Measurements from ENCODE around the gene SMYD3. TPM values are rescaled to one million over a fixed set of nuclear protein-coding genes. Genes with fewer than 3 reads are reported as not detected.

Gene SMYD3
- total and polyA plus RNA-seq, 10 of the 15 experiments (the other 5 are each of a cell fraction or from before 2014, with no cell fraction given), result 18.3 to 54.0 (median 24.8) TPM

- intact Hi-C loops (cut with micrococcal nuclease; ENCODE audit: unreplicated experiment) (no loop called here), in situ Hi-C loops (cut with MboI) (no loop called here)
- Histone ChIP-seq H3K4me1 (ENCODE audit: control insufficient read depth, insufficient read depth, low read length) (no peaks in the 10 kb centered on the region), H3K27ac (ENCODE audit: control insufficient read depth, insufficient read depth) (no peak overlapping the region), H3K9ac (ENCODE audit: control insufficient read depth, insufficient read depth, low read length) (no peak overlapping the region), H2AFZ (ENCODE audit: control insufficient read depth, low read depth, low read length) (no peak overlapping the region), H3K4me2 (ENCODE audit: control insufficient read depth, insufficient read depth) (no peak overlapping the region), H3K9me3 (replicated peaks; ENCODE audit: control insufficient read depth, insufficient read depth, low read length) (no peaks in the 10 kb centered on the region), H3K79me2 (ENCODE audit: control insufficient read depth, insufficient read depth, low read length) (no peaks in the 10 kb centered on the region), H3K27me3 (replicated peaks in 1 of 2; ENCODE audit: control insufficient read depth in 2 of 2, insufficient read depth in 2 of 2, low read length in 1 of 2) (no peaks in the 10 kb centered on the region), H3K4me3 (no peak overlapping the region), H4K20me1 (ENCODE audit: control insufficient read depth, insufficient read depth) (no peaks in the 10 kb centered on the region), H3K36me3 (ENCODE audit: control insufficient read depth in 2 of 2, insufficient read depth in 2 of 2, low read length in 1 of 2) (peaks cover 4 to 13% of the 10 kb centered on the region in 2 experiments)
- no peak for ATAC-seq
- CTCF ChIA-PET, result no interaction called here
- POLR2A ChIA-PET, result no interaction called here
- no TSS peak for BruUV-seq (replicated peaks)
- FAIRE-seq, result no peak
- WGBS (ENCODE audit: insufficient coverage, insufficient replicate concordance, low lambda C conversion rate, missing lambda C conversion rate), result 100% methylated on average over 1 of the region's 1 CpG
- RAD21 ChIA-PET (ENCODE audit: unreplicated experiment), result no interaction called here
- no peak for TF ChIP-seq STAT1 (conservative IDR thresholded peaks at IDR 0.05)
- TF ChIP-seq EP300 (IDR thresholded peaks at IDR 0.05; ENCODE audit: borderline replicate concordance in 1 of 2, control insufficient read depth in 1 of 2, low read depth in 2 of 2, low read length in 2 of 2), result no peak
- TF ChIP-seq CBX3 (IDR thresholded peaks at IDR 0.05; ENCODE audit: borderline replicate concordance, low read depth), result no peak
- TF ChIP-seq FOS (IDR thresholded peaks at IDR 0.05; ENCODE audit: borderline replicate concordance, extremely low read depth, insufficient read length), result no peak
- TF ChIP-seq E2F4 (IDR thresholded peaks at IDR 0.05; ENCODE audit: low read depth, low read length), result no peak
- TF ChIP-seq SUPT20H (IDR thresholded peaks at IDR 0.05; ENCODE audit: borderline replicate concordance, control insufficient read depth, low read depth, low read length), result no peak
- no peak for TF ChIP-seq POLR2AphosphoS5 (IDR thresholded peaks at IDR 0.05; ENCODE audit: low read length)
- TF ChIP-seq ATF3 (IDR thresholded peaks at IDR 0.05; ENCODE audit: borderline replicate concordance, extremely low read depth, low read depth, low read length), result no peak
- TF ChIP-seq, protein P1, sequence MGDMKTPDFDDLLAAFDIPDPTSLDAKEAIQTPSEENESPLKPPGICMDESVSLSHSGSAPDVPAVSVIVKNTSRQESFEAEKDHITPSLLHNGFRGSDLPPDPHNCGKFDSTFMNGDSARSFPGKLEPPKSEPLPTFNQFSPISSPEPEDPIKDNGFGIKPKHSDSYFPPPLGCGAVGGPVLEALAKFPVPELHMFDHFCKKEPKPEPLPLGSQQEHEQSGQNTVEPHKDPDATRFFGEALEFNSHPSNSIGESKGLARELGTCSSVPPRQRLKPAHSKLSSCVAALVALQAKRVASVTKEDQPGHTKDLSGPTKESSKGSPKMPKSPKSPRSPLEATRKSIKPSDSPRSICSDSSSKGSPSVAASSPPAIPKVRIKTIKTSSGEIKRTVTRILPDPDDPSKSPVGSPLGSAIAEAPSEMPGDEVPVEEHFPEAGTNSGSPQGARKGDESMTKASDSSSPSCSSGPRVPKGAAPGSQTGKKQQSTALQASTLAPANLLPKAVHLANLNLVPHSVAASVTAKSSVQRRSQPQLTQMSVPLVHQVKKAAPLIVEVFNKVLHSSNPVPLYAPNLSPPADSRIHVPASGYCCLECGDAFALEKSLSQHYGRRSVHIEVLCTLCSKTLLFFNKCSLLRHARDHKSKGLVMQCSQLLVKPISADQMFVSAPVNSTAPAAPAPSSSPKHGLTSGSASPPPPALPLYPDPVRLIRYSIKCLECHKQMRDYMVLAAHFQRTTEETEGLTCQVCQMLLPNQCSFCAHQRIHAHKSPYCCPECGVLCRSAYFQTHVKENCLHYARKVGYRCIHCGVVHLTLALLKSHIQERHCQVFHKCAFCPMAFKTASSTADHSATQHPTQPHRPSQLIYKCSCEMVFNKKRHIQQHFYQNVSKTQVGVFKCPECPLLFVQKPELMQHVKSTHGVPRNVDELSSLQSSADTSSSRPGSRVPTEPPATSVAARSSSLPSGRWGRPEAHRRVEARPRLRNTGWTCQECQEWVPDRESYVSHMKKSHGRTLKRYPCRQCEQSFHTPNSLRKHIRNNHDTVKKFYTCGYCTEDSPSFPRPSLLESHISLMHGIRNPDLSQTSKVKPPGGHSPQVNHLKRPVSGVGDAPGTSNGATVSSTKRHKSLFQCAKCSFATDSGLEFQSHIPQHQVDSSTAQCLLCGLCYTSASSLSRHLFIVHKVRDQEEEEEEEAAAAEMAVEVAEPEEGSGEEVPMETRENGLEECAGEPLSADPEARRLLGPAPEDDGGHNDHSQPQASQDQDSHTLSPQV (IDR thresholded peaks at IDR 0.05), result no peak
- TF ChIP-seq JUND (IDR thresholded peaks at IDR 0.05; ENCODE audit: low read depth, low read length), result no peak
- DNase-seq (ENCODE audit: low read depth, low spot score), result no peak
- SMC1A ChIA-PET (ENCODE audit: uncharacterized antibody, unreplicated experiment), result interaction anchor here (0.9 to 1.6 kb wide), 4 partner anchors 11 to 126 kb away, joined by 3 read pairs; no protein-coding TSS in a partner anchor
Observed at GRCh38 chr1:246544001-246544400, 36.9 kb upstream of the SMYD3 start.
